ENCODE measurements around the gene NDRG3.

- no peak for TF ChIP-seq CTCF (IDR thresholded peaks at IDR 0.05; ENCODE audit: low read length)
- TF ChIP-seq EZH2 (IDR thresholded peaks at IDR 0.05; ENCODE audit: borderline replicate concordance, low read length): no peak
These were observed 103.8 kb downstream of the NDRG3 start for GRCh38 chr20:36642136-36642535.

All from OCI-LY1 (cell line).